HepG2 (cell line): Measurements from ENCODE around the gene ADGRV1. TPM values are rescaled to one million over a fixed set of nuclear protein-coding genes. Genes with fewer than 3 reads are reported as not detected.

ENCODE experiments used
- IRF2 ChIP-seq: IDR thresholded peaks from 2 replicates; pipeline ENCODE4 v1.6.1; 2018; ENCODE audit warnings: missing genetic modification reagents, missing compliant biosample characterization
- polyA plus RNA-seq, 8 experiments: library from polyadenylated mRNA; depleted of rRNA in 3 of 8; stranded (reverse) in 7 of 8; unstranded in 1 of 8; fragments of >200 nt; fragmentation: Illumina TruSeq in 4 of 8; extraction: Trizol in 4 of 8; gene quantifications; 2 replicates each; pipeline versions ENCODE4 v1.2.1 to v1.2.3, GENCODE V29; 2011 to 2016; ENCODE audit warnings: low read depth in 4 of 8, missing spikeins in 1 of 8, mixed read lengths in 1 of 8; ENCODE audit not compliant: insufficient read depth in 1 of 8
- total RNA-seq, 5 experiments: library from RNA; depleted of rRNA; stranded (reverse); fragments of >200 nt; fragmentation: Illumina TruSeq; extraction: Trizol; gene quantifications; 2 replicates each; pipeline ENCODE4 v1.2.3, GENCODE V29; 2016; ENCODE audit warnings: low read depth in 1 of 5
- TF ChIP-seq, protein P1 (sequence below): sonication (generic); formaldehyde crosslinking; conservative IDR thresholded peaks from 2 replicates; pipeline ENCODE4 v1.4.0; 2020; ENCODE audit warnings: mild to moderate bottlenecking, missing genetic modification reagents, moderate library complexity
- TF ChIP-seq, protein P2 (sequence below): sonication (generic); formaldehyde crosslinking; IDR thresholded peaks from 2 replicates; pipeline ENCODE4 v1.8.1; 2023; ENCODE audit warnings: mild to moderate bottlenecking, missing genetic modification reagents, borderline replicate concordance
- TF ChIP-seq, protein P3 (sequence below): sonication (generic); formaldehyde crosslinking; IDR thresholded peaks from 2 replicates; pipeline ENCODE4 v1.5.1; 2020; ENCODE audit warnings: missing genetic modification reagents, mild to moderate bottlenecking, borderline replicate concordance
- TF ChIP-seq, protein P4 (sequence below): sonication (generic); formaldehyde crosslinking; IDR thresholded peaks from 2 replicates; pipeline ENCODE4 v1.4.0; 2020; ENCODE audit warnings: missing genetic modification reagents
- TF ChIP-seq, protein P5 (sequence below): IDR thresholded peaks from 2 replicates; pipeline ENCODE4 v1.6.1; 2016; ENCODE audit warnings: control low read depth

Gene ADGRV1
- total and polyA plus RNA-seq, 2 of the 13 experiments (the other 11 are each of a cell fraction or from before 2014, with no cell fraction given): 1.7 to 3.9 TPM

DNA sequence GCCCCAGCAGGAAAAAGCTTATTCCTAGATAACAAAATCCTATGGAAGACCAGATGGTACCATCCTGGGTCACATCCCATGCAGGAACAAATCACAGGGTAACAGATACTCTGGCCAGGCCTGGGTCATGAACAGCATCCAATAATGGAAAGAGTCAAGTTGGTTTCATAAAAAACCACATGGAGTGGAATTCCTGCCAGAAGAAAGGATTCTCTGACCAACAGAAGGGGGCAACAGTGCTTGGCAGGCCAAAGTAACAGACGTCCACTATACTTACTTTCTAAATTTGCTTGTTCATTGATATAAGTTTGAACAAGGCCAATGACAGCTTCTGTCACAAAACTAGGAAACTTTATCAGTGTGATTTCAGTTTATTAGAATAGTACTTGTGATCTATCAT lies 551.0 kb downstream of the ADGRV1 start (continued):
- TF ChIP-seq, protein P1, sequence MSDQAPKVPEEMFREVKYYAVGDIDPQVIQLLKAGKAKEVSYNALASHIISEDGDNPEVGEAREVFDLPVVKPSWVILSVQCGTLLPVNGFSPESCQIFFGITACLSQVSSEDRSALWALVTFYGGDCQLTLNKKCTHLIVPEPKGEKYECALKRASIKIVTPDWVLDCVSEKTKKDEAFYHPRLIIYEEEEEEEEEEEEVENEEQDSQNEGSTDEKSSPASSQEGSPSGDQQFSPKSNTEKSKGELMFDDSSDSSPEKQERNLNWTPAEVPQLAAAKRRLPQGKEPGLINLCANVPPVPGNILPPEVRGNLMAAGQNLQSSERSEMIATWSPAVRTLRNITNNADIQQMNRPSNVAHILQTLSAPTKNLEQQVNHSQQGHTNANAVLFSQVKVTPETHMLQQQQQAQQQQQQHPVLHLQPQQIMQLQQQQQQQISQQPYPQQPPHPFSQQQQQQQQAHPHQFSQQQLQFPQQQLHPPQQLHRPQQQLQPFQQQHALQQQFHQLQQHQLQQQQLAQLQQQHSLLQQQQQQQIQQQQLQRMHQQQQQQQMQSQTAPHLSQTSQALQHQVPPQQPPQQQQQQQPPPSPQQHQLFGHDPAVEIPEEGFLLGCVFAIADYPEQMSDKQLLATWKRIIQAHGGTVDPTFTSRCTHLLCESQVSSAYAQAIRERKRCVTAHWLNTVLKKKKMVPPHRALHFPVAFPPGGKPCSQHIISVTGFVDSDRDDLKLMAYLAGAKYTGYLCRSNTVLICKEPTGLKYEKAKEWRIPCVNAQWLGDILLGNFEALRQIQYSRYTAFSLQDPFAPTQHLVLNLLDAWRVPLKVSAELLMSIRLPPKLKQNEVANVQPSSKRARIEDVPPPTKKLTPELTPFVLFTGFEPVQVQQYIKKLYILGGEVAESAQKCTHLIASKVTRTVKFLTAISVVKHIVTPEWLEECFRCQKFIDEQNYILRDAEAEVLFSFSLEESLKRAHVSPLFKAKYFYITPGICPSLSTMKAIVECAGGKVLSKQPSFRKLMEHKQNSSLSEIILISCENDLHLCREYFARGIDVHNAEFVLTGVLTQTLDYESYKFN: no peak
- TF ChIP-seq, protein P2, sequence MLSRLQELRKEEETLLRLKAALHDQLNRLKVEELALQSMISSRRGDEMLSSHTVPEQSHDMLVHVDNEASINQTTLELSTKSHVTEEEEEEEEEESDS: no peak
- TF ChIP-seq, protein P3, sequence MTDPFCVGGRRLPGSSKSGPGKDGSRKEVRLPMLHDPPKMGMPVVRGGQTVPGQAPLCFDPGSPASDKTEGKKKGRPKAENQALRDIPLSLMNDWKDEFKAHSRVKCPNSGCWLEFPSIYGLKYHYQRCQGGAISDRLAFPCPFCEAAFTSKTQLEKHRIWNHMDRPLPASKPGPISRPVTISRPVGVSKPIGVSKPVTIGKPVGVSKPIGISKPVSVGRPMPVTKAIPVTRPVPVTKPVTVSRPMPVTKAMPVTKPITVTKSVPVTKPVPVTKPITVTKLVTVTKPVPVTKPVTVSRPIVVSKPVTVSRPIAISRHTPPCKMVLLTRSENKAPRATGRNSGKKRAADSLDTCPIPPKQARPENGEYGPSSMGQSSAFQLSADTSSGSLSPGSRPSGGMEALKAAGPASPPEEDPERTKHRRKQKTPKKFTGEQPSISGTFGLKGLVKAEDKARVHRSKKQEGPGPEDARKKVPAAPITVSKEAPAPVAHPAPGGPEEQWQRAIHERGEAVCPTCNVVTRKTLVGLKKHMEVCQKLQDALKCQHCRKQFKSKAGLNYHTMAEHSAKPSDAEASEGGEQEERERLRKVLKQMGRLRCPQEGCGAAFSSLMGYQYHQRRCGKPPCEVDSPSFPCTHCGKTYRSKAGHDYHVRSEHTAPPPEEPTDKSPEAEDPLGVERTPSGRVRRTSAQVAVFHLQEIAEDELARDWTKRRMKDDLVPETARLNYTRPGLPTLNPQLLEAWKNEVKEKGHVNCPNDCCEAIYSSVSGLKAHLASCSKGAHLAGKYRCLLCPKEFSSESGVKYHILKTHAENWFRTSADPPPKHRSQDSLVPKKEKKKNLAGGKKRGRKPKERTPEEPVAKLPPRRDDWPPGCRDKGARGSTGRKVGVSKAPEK (CRISPR knock-in tag): no peak
- TF ChIP-seq, protein P4, sequence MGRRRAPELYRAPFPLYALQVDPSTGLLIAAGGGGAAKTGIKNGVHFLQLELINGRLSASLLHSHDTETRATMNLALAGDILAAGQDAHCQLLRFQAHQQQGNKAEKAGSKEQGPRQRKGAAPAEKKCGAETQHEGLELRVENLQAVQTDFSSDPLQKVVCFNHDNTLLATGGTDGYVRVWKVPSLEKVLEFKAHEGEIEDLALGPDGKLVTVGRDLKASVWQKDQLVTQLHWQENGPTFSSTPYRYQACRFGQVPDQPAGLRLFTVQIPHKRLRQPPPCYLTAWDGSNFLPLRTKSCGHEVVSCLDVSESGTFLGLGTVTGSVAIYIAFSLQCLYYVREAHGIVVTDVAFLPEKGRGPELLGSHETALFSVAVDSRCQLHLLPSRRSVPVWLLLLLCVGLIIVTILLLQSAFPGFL (CRISPR knock-in tag): no peak
- TF ChIP-seq, protein P5, sequence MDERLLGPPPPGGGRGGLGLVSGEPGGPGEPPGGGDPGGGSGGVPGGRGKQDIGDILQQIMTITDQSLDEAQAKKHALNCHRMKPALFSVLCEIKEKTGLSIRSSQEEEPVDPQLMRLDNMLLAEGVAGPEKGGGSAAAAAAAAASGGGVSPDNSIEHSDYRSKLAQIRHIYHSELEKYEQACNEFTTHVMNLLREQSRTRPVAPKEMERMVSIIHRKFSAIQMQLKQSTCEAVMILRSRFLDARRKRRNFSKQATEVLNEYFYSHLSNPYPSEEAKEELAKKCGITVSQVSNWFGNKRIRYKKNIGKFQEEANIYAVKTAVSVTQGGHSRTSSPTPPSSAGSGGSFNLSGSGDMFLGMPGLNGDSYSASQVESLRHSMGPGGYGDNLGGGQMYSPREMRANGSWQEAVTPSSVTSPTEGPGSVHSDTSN (CRISPR knock-in tag): no peak
- no peak for TF ChIP-seq IRF2
